Neuron (in vitro differentiated cells): Measurements from ENCODE around the gene SETBP1.

Experiments
- H2AFZ ChIP-seq: one replicate; pipeline ENCODE4 v1.6.1; 2013; ENCODE audit warnings: low read depth, mild to moderate bottlenecking, inconsistent platforms, low read length, moderate library complexity
- H3K27me3 ChIP-seq: one replicate; pipeline ENCODE4 v1.6.1; 2013; ENCODE audit warnings: low read length; ENCODE audit not compliant: insufficient read depth
- H3K36me3 ChIP-seq: one replicate; pipeline ENCODE4 v1.6.1; 2013; ENCODE audit warnings: low read length; ENCODE audit not compliant: insufficient read depth
- H3K4me1 ChIP-seq: one replicate; pipeline ENCODE4 v1.6.1; 2013; ENCODE audit warnings: low read length; ENCODE audit not compliant: insufficient read depth
- H3K4me3 ChIP-seq: 2 replicates; pipeline ENCODE4 v1.5.1; 2013; ENCODE audit warnings: mild to moderate bottlenecking, low read length, moderate library complexity
- H3K9me3 ChIP-seq: one replicate; pipeline ENCODE4 v1.6.1; 2013; ENCODE audit warnings: low read length

Gene SETBP1

DNA sequence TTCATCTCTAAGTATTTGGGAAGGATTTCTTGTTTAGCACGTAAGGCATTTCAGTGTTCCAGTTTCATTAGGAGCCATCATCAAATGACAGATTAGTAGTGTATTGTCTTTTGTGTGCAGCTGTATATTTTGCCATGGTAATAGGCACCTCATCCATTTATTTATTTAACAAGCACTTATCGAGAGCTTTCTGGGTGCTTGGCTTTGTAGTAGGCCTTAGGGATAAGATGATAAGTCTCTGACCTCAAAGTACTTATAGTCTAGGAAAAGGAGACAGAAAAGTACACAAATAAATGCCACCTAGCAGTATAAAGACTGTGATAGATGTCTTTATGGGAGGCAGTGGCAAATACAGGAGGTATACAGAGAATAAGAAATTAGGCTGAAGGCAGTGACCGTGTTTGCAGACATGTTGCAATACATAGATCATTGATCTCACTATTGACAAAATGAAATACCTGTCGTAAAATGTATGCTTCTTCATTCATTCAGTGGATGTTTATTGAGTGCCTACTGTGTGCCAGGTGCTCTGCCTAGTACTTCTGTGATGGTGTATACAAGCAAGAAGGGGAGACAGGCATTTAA lies 265.9 kb downstream of the SETBP1 start:
- H3K4me1 ChIP-seq, result peaks cover 21% of the 10 kb centered on the region
- H3K27me3 ChIP-seq, result no peaks in the 10 kb centered on the region
- H3K4me3 ChIP-seq, result no peak overlapping the region
- H3K36me3 ChIP-seq, result peaks cover 26% of the 10 kb centered on the region
- no peak overlapping the region for H2AFZ ChIP-seq
- H3K9me3 ChIP-seq, result peaks cover 7% of the 10 kb centered on the region

DNA sequence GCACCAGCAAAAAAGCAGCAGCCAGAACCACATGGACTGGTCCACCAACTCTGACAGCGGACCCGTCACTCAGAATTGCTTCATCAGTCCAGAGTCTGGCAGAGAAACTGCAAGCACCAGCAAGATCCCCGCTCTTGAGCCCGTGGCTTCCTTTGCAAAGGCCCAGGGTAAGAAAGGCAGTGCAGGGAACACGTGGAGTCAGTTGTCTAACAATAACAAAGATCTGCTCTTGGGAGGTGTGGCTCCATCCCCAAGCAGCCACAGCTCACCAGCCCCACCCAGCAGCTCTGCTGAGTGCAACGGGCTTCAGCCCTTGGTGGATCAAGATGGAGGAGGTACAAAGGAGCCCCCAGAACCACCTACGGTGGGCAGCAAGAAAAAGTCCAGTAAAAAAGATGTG lies 269.3 kb downstream of the SETBP1 start:
- Histone ChIP-seq H3K36me3 (peaks cover 54% of the 10 kb centered on the region), H3K27me3 (no peaks in the 10 kb centered on the region), H3K4me3 (no peak overlapping the region), H2AFZ (no peak overlapping the region), H3K9me3 (peaks cover 10% of the 10 kb centered on the region), H3K4me1 (peaks cover 15% of the 10 kb centered on the region)

DNA sequence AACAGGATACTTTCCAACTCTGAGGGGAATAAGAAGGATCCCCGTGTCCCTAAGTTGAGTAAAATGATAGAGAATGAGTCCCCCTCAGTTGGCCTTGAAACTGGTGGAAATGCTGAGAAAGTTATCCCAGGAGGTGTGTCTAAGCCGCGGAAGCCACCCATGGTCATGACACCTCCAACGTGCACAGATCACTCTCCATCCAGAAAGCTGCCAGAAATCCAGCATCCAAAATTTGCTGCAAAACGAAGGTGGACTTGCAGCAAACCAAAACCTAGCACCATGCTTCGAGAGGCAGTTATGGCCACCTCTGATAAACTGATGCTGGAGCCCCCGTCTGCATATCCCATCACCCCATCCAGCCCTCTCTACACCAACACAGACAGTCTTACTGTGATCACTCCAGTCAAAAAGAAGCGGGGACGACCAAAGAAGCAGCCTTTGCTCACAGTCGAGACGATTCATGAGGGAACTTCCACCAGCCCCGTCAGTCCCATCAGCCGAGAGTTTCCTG lies 270.1 kb downstream of the SETBP1 start:
- H2AFZ ChIP-seq, result no peak overlapping the region
- peaks cover 8% of the 10 kb centered on the region for H3K4me1 ChIP-seq
- peaks cover 10% of the 10 kb centered on the region for H3K9me3 ChIP-seq
- H3K36me3 ChIP-seq, result peaks cover 57% of the 10 kb centered on the region
- no peaks in the 10 kb centered on the region for H3K27me3 ChIP-seq
- H3K4me3 ChIP-seq, result no peak overlapping the region

DNA sequence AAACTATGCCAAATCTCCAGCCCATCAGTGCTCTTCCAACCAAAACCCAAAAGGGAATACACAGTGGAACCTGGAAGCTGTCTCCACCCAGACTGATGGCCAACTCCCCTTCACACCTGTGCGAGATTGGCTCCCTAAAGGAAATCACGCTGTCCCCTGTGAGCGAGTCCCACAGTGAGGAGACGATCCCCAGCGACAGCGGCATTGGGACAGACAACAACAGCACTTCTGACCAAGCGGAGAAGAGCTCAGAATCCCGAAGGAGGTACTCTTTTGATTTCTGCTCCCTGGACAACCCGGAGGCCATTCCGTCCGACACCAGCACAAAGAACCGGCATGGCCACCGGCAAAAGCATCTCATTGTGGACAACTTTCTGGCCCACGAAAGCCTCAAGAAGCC lies 271.1 kb downstream of the SETBP1 start:
- Histone ChIP-seq H3K4me3 (no peak overlapping the region), H3K27me3 (no peaks in the 10 kb centered on the region), H3K4me1 (no peaks in the 10 kb centered on the region), H2AFZ (no peak overlapping the region), H3K36me3 (peaks cover 58% of the 10 kb centered on the region), H3K9me3 (peaks cover 10% of the 10 kb centered on the region)

DNA sequence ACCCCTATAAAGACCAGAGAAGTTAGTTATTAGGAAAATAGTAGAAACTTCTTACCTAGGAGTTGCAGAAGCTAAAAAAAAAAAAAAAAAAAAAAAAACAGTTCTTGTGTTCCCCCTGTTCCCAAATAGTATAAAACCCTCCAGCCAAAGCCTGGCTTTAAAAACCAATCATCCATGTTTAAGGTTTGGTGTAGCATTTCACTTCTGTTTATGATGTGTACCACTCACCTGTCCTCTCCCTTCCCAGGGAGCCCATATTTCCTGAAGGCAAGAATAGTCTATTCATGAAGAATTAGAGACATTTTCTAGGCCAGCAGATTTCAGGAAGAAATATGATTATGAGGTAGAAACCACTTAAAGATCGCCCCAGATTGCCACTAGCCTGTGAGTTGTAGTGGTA lies 273.6 kb downstream of the SETBP1 start:
- Histone ChIP-seq H3K27me3 (no peaks in the 10 kb centered on the region), H3K36me3 (peaks cover 66% of the 10 kb centered on the region), H3K9me3 (peaks cover 10% of the 10 kb centered on the region), H3K4me3 (no peak overlapping the region), H3K4me1 (no peaks in the 10 kb centered on the region), H2AFZ (no peak overlapping the region)

DNA sequence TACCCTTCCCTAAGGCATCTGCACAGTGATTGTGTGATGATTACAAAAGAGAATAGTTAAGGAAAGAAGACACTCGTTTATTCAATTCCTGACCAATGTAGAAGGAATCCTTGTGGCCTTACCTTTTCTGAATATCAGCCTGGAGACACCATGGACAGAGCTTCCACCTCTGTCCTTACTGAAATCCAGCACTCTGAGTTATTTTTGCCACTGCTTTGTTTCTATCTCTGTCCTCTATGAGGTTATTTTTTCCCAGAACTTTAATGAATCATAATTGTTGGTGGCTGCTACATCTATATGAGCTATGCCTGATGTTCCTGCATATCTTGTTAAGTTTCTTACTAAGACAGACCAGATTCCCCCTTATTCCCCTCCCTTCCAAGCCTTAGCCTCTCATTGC lies 275.1 kb downstream of the SETBP1 start:
- H2AFZ ChIP-seq, result no peak overlapping the region
- peaks cover 3% of the 10 kb centered on the region for H3K9me3 ChIP-seq
- H3K27me3 ChIP-seq, result no peaks in the 10 kb centered on the region
- peaks cover 60% of the 10 kb centered on the region for H3K36me3 ChIP-seq
- H3K4me3 ChIP-seq, result no peak overlapping the region
- H3K4me1 ChIP-seq, result no peaks in the 10 kb centered on the region

DNA sequence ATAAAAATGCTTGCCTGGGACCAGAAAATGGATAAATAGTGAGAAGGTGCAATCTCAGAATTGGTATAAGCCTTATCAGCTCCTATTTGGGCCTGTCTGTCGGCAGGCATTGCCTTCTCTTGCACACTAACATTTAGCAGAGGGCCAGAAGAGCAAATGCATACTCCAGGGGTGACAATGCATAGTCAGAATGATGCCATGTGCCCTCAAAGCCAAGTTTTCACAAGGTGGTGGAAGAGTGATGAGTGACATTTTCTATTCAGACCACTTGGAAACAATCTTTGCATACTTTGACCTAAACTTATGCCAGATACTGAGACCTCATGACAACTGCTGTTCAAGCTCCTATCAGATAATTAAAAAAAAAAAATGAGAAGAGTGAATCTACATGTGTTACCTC lies 276.3 kb downstream of the SETBP1 start:
- peaks cover 54% of the 10 kb centered on the region for H3K36me3 ChIP-seq
- H2AFZ ChIP-seq, result no peak overlapping the region
- H3K4me3 ChIP-seq, result no peak overlapping the region
- no peaks in the 10 kb centered on the region for H3K27me3 ChIP-seq
- H3K9me3 ChIP-seq, result no peaks in the 10 kb centered on the region
- no peaks in the 10 kb centered on the region for H3K4me1 ChIP-seq

DNA sequence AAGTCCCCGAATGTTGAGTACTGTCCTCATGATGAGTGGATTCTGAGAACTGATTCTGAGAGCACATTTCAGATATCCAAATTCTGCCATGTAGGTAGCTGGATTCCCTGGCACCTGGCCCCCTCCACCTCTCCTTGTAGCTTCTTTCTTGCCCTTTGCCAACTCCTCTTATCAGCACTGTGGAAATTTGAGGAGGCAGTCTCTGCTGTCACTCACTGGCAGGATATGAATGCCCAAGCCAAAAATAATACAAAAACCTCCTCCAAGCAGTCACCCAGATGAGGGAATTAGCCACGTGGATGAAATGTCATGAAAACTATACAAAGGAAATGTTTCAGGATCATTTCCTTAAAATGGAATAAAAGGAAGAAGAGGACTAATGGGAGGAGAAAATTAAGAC lies 276.8 kb downstream of the SETBP1 start:
- H3K4me1 ChIP-seq, result no peaks in the 10 kb centered on the region
- no peak overlapping the region for H3K4me3 ChIP-seq
- H3K36me3 ChIP-seq, result peaks cover 53% of the 10 kb centered on the region
- no peak overlapping the region for H2AFZ ChIP-seq
- no peaks in the 10 kb centered on the region for H3K27me3 ChIP-seq
- no peaks in the 10 kb centered on the region for H3K9me3 ChIP-seq

DNA sequence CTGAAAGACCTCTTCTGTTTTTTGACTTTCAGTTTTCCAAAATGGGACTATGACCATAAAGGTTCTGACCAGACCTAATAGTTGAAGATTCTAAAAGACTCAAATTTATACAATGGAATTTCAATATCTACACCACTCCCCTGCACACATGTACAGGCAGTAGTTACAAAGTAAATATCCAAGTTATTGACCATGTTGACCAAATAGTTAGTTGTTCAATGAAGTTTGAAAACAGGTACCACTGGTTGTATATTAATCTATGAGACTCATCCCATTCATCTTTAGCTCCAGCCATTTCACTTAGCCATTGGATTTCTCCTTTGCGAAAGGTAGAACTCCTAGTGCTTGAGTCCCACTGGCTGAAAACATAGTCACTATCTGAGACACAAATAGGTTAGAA lies 277.4 kb downstream of the SETBP1 start:
- Histone ChIP-seq H3K4me3 (no peak overlapping the region), H3K4me1 (no peaks in the 10 kb centered on the region), H2AFZ (no peak overlapping the region), H3K9me3 (no peaks in the 10 kb centered on the region), H3K27me3 (no peaks in the 10 kb centered on the region), H3K36me3 (peaks cover 50% of the 10 kb centered on the region)

DNA sequence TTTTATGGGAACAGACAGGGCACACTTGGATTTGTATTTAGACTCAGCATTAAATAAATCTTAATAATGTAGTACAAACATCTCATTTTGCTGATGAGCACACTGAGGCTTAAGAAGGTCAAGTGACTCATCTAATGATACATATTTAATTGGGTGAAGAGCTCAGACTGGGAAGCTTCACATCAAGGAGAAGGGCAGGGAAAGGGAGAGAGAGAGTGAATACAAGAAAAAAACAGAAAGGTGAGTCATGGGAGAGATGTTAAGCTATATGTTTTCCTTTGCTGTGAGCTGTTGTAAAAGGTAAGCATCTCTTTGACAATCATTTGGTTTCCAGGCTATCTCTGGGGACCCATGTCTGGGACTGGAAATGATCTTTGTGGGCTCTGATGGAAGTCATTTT lies 277.8 kb downstream of the SETBP1 start:
- no peaks in the 10 kb centered on the region for H3K9me3 ChIP-seq
- H2AFZ ChIP-seq, result no peak overlapping the region
- no peaks in the 10 kb centered on the region for H3K4me1 ChIP-seq
- no peaks in the 10 kb centered on the region for H3K27me3 ChIP-seq
- H3K4me3 ChIP-seq, result no peak overlapping the region
- H3K36me3 ChIP-seq, result peaks cover 46% of the 10 kb centered on the region

DNA sequence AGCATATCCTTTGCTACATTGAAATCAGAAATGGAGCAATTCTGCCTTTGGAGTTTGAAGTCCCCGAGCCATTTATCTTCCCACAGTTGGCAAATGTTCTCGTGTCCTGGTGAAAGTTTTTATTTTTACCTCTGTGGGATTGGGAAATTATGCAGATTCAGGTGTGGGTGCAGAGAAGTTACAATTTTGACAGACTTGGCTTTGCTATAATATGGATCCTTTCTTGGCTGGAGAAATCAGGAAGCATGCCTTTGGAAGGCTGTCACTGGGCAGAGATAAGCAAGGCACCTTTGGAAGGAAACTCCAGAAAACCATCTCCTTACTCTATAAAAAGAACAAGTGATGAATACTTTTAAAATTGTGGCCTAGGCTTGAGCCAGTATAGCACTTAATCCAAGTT lies 278.3 kb downstream of the SETBP1 start:
- Histone ChIP-seq H2AFZ (no peak overlapping the region), H3K36me3 (peaks cover 40% of the 10 kb centered on the region), H3K4me1 (no peaks in the 10 kb centered on the region), H3K4me3 (no peak overlapping the region), H3K9me3 (no peaks in the 10 kb centered on the region), H3K27me3 (no peaks in the 10 kb centered on the region)

DNA sequence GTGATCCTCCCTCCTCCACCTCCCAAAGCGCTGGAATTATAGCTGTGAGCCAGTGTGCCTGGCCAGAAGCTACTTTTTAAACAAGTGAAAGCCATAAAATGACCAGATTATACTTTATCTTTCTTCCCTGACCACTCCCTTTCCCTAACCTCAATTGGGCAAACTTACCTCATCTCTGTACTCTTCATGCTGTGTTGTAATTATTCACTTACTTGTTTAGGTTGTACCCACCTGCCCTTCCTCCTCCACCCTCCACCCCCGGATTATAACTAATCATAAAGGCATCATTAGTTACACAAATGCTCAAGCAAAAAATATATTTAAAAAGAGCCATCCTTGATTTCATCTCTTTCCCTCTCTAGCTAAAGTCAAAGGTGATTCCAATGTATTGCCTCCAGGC lies 279.9 kb downstream of the SETBP1 start:
- Histone ChIP-seq H3K27me3 (no peaks in the 10 kb centered on the region), H3K4me3 (no peak overlapping the region), H2AFZ (no peak overlapping the region), H3K36me3 (peaks cover 35% of the 10 kb centered on the region), H3K9me3 (no peaks in the 10 kb centered on the region), H3K4me1 (no peaks in the 10 kb centered on the region)

DNA sequence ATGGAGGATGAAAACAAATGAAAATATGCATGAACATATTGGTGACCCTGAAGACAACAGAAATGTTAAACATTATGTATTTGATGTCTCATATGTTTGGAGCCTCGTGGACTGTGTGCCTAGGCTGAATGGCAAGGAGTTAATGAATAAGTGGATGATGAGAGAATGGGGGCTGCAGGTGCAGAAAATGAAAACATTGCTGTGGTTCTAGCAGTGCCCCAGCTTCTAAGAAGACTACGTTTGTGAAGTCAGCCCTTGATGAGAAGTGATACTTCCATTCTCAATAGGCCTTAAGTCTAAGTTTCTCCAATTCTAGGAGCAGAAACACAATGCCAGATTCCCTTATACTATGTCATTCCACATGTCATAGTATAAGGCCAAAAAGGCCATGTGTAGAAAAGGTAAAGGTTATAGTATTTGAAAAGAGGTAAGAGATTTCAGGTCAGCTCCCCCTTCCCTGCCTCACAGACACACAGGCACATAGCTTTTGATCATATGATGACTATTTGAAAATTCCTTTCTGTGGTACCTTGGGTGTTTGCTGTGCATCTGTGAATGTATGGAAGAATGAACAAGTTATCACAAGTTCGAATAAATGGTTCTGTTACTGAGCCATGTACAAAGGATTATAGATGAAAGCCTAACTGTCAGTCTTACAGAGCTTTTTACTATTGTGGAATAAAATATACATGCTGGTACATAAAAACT lies 280.8 kb downstream of the SETBP1 start:
- no peaks in the 10 kb centered on the region for H3K9me3 ChIP-seq
- no peaks in the 10 kb centered on the region for H3K27me3 ChIP-seq
- H3K4me3 ChIP-seq, result no peak overlapping the region
- H3K4me1 ChIP-seq, result no peaks in the 10 kb centered on the region
- peaks cover 32% of the 10 kb centered on the region for H3K36me3 ChIP-seq
- no peak overlapping the region for H2AFZ ChIP-seq

DNA sequence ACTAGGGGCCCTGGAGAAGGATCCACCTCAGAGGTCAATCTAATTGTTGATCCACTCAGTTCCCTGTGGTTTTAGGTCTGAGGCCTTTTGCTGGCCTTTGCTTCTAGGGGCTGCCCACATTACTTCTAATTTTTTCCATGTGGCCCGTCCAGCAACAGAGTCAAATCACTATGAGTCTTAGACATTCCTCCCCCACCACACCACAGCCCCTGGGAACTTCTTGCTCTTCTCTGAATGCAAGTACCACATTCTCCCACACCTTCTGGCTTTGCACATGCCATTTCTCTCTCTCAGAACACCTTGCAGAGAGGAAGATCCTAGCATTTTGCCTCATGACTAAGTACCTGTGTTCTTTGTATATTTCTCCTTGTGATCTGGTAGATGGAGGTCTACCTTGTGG lies 286.9 kb downstream of the SETBP1 start:
- Histone ChIP-seq H2AFZ (no peak overlapping the region), H3K27me3 (no peaks in the 10 kb centered on the region), H3K4me3 (no peak overlapping the region), H3K4me1 (peaks cover 8% of the 10 kb centered on the region), H3K9me3 (no peaks in the 10 kb centered on the region), H3K36me3 (peaks cover 2% of the 10 kb centered on the region)
